ENCODE data around the gene NR3C2.

GRCh38 chr4:148366251-148366650, 76.0 kb downstream of the NR3C2 start:
- TF ChIP-seq EZH2phosphoT487 (IDR thresholded peaks at IDR 0.05; ENCODE audit: low read length) (no peak), CTCF (IDR thresholded peaks at IDR 0.05; ENCODE audit: low read length) (no peak)
